GM21526 (cell line): Measurements from ENCODE around the gene CYP11A1.

Experiments
- ATAC-seq: cut with Tn5 transposase; IDR thresholded peaks from one replicate; pipeline ENCODE4 v1.9.1; 2021; ENCODE audit warnings: moderate library complexity; ENCODE audit not compliant: unreplicated experiment, low FRiP score

Gene CYP11A1

DNA sequence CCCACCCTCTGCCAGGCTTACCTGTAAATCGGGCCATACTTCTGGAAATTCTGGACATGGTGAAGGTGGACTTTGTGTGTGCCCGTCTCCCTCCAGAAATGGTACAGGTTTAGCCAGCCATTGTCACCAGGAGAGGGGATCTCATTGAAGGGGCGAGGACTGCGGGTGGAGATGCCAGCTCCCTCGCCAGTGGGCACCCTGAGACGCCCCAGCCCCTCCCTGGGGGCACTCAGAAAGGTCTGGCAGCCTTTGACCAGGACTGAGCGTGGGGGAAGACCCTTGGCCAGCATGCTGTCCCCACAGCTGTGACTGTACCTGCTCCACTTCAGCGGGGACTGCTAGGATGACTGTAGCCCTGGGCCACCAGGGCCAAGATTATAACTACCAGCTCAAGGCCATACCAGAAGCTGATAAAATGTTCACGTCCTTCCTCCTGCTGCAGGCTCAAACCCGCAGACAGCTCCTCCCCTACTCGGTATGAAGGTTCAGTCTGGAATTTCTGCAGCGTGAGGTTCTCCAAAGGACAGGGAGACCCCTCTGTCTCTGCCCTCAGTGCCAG is at the start of gene CYP11A1:
CYP11A1 (minus strand) TSS at position 351 of the 559 bp plus-strand sequence; CDS start at position 290, 61 bp downstream.
- ATAC-seq, result no peak

DNA sequence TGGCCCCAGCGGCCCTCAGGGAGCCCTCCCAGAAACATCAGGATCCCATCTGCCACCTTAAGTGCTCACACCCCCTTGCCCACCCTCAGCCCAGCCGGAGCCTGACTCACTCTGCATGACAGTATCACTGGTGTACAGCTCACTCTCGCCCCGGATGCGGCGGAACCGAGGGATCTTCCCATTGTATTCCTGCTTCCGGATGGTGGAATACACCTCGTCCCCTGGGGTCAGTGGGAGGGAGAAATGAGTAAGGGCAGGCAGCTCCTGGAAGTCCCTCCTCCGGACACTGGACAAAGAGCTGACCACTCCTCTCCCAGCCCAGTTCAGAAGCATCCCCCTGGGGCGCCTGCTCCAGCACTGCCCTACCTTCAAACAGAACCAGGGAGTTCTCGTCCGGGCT is 49.8 kb upstream of the CYP11A1 start:
- ATAC-seq, result no peak

- ATAC-seq, result no peak
These were observed 48.8 kb upstream of the CYP11A1 start for GRCh38 chr15:74415966-74416916.

DNA sequence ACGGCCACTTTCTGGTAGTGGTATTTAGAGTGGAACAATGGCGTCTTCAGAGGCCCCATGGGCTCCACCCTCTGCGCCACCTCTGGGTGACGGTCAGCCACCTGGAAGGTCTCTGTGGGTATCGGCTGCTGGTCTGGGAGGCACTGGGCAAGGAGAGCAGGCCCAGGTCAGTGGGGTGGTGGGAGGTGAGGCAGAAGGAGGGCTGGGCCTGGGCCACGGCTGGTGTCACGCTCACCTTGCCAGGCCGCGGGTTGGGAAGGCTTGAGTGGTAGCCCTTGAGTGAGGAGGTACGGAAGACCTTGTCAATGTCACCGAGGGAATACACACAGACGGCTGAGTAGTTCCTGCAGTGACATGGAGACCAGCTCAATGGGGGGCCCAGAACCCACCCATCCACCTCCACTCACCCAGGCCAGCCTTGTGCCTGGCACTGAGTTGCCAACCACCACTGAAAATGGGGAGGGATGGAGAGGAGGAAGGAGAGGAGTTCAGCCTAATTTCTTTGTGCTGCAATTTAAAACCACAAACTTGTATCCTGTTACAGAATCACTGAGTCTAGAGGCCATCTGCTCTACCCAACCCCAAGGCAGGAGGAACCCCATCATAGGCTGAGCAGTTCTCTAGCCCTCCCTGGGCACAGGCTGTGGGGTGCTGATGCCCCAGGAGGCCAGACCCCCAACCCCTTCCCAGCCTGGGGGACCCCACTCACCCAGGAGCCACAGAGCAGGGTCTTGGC is 47.3 kb upstream of the CYP11A1 start:
- no peak for ATAC-seq

GRCh38 chr15:74414081-74414580 is 46.7 kb upstream of the CYP11A1 start:
- ATAC-seq, result no peak

DNA sequence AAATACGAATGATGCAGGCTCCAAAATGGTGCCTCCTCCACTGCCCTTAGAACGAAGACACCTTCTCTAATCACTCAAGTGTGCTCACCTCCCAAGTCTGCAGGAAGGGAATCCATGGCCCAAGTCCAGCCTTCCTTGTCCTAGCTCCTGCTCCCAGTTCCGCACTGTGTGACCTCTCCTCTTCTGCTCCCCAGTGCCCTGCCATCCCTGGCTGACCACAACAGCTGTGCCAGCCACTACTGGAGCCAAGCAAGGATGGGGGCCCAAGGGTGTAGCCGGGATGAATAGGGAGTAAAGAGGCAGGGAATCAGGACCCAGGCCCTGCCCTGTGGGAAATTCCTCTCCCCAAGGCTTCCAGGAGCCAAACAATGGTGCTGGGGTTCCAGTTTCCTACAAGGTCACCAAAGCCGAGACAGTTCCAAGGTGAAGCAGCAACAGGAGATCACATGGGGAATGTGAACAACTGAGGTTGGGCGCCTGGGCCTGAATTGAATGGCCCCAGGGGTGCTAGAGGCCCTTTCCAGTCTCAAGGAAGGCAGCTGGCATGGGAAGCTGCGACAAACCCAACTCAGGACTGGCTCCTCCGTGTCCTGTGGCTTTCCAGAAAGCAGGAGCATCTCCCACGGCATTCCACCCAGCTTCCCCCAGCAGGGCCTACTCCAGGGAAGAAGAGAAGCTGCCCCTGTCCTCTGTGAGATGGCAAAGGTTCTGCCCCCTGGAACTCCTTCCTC is 46.1 kb upstream of the CYP11A1 start:
- ATAC-seq, result no peak

DNA sequence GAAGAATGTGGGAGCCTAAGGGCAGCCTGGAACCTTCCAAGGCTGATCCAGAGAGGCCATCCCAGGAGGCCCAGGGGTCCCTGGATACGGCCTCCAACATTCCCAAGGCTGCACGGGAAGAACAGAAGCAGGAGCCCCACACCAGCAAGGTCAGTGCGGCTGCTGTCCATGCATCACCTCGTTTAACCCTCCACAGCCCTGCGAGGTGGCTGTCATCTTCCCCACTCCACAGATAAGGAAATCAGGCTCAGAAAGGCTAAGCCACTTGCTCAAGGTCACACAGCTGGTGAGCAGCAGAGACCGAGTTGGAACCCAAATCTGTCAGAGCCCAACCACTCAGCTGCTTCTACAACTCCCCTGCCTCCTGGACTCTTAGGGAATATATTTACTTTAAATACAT is 44.7 kb upstream of the CYP11A1 start:
- ATAC-seq, result no peak

DNA sequence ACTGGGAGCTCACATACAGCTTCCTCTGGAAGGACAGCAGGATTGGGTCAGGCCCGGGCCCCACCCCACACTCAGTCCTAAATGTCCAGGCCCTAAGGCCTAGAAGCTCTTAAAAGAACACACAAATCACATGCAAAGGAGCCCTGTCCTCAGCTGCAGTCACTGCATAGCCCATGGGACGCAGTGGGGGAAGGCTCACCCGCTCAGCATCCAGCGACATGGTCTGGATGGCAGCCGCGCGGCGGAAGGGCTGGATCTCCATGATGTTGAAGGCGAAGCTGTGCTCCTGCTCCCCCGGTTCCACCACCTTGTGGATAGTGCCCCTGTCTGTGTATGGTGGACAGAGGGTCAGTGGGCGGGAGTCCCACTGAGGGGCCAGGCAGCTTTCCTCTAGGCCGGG is 44.2 kb upstream of the CYP11A1 start:
- ATAC-seq, result no peak

DNA sequence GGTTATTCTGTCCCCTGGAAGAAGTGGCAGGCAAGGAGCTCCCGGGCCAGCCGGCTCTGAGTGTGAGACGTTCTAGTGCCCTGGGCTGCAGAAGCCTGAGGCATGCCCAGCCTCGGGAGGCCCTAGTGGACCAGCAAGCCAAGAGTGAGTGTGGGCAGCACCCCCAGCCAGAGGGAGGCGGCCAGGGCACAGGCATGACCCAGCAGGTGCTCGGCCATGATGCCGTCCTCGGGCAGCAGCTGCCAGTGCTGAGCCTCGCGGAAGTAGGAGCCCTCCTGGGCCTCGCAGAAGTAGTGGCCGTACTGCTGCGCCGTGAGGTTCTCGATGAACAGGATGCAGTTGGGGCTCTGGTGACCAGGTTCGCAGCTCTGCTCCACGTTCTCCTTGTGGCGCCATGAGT is 43.1 kb upstream of the CYP11A1 start:
- ATAC-seq, result no peak

GRCh38 chr15:74409225-74409624 is 41.8 kb upstream of the CYP11A1 start:
- no peak for ATAC-seq

DNA sequence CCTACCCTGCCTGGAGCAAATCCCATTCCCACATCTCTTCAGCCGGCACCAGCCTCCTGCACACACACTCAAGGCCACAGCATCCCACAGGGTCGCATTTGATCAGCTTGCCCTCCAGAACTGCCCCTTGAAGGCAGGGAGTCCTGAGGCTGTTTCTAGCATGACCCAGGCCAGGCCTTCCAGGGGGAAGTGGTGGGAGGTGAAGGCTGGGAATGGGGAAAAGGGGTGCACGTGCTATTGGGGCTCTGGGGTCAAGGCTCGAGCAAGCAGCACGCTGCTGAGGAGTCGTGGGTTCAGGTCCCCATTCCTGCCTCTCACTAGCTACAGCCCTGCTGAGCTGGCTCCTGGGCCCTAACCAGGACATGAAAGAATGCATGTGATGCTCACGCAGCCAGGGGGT is 41.4 kb upstream of the CYP11A1 start:
- ATAC-seq, result no peak

GRCh38 chr15:74408385-74408784 is 40.9 kb upstream of the CYP11A1 start:
- ATAC-seq, result no peak

GRCh38 chr15:74406992-74407705 is 39.7 kb upstream of the CYP11A1 start:
- ATAC-seq, result no peak

DNA sequence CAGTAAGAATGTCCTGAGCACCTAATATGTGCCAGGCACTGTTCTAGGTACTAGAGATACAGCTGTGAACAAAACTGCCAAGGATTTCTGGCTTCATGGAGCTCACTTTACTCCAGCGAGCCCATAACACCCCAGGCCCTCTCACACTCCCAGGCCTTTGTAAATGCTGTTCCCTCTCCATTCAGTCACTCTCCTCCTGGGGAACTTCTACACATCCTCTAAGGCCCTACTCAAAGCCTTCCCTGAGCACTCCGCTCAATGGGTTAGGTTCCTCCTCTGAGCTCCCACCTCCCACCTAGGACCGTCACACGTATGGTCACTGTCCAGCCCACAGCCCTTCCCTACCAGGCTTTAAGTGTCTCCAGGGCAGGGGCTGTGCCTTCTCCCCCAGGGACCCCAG is 39.1 kb upstream of the CYP11A1 start:
- ATAC-seq, result no peak

- no peak for ATAC-seq
These were observed 38.4 kb upstream of the CYP11A1 start for GRCh38 chr15:74405823-74406222.

- peak; percentile 25 for ATAC-seq
These were observed 36.6 kb upstream of the CYP11A1 start for GRCh38 chr15:74403991-74404563.

DNA sequence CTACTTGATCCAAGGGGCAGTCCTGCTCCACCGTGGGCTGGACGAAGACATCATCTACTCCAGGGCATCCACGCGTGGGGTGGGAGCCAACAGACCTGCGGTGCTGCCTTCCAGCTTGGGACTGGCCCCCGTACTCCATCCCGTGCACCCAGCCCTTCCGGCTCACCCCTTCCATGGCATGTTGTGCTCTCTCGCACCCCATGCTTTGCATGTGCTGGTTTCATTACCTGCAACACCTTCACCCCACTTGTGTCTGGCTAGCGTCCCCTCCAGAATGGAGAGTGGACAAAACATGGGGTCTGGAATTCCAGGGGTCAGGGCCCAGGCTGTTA is 36.1 kb upstream of the CYP11A1 start:
- no peak for ATAC-seq

GRCh38 chr15:74402873-74403587 is 35.6 kb upstream of the CYP11A1 start:
- ATAC-seq, result no peak

GRCh38 chr15:74402337-74402841 is 34.9 kb upstream of the CYP11A1 start:
- ATAC-seq, result no peak
